KMS-11 (cell line): Measurements from ENCODE around the gene ENKD1.

Source experiments
- H2AFZ ChIP-seq: fragments of 200-600 bp; sonication (generic); 2 replicates; pipeline ENCODE4 v1.6.1; 2016; ENCODE audit warnings: antibody characterized with exemption, mixed run types, low read depth
- H3K27ac ChIP-seq: fragments of 200-600 bp; sonication (generic); 2 replicates; pipeline ENCODE4 v1.6.1; 2016; ENCODE audit warnings: mild to moderate bottlenecking, mixed run types
- H3K27me3 ChIP-seq: fragments of 200-600 bp; sonication (generic); 2 replicates; pipeline ENCODE4 v1.6.1; 2017; ENCODE audit warnings: mild to moderate bottlenecking, low read depth, mixed run types, moderate library complexity; ENCODE audit not compliant: insufficient read depth
- H3K36me3 ChIP-seq: fragments of 200-600 bp; sonication (generic); 2 replicates; pipeline ENCODE4 v1.6.1; 2017; ENCODE audit warnings: mild to moderate bottlenecking, mixed run types; ENCODE audit not compliant: insufficient read depth
- H3K4me1 ChIP-seq: fragments of 200-600 bp; sonication (generic); 2 replicates; pipeline ENCODE4 v1.6.1; 2016; ENCODE audit warnings: mild to moderate bottlenecking, low read depth, mixed run types; ENCODE audit not compliant: poor library complexity, severe bottlenecking
- H3K4me2 ChIP-seq: fragments of 200-600 bp; sonication (generic); 2 replicates; pipeline ENCODE4 v1.7.0; 2016; ENCODE audit warnings: mild to moderate bottlenecking, mixed run types
- H3K4me3 ChIP-seq: fragments of 200-600 bp; sonication (generic); IDR thresholded peaks from 2 replicates; pipeline ENCODE4 v1.6.1; 2017; ENCODE audit warnings: low read depth, low read length, mixed read lengths; ENCODE audit not compliant: insufficient read depth
- H3K79me2 ChIP-seq: fragments of 200-600 bp; sonication (generic); 2 replicates; pipeline ENCODE4 v1.6.1; 2016; ENCODE audit warnings: low read depth, mixed run types; ENCODE audit not compliant: insufficient read depth
- H3K9ac ChIP-seq: fragments of 200-600 bp; sonication (generic); 2 replicates; pipeline ENCODE4 v1.6.1; 2016; ENCODE audit warnings: mild to moderate bottlenecking, mixed run types
- H4K20me1 ChIP-seq: fragments of 200-600 bp; sonication (generic); 2 replicates; pipeline ENCODE4 v1.6.1; 2016; ENCODE audit warnings: mild to moderate bottlenecking, mixed run types; ENCODE audit not compliant: insufficient read depth
- CTCF ChIP-seq: fragments of 200-600 bp; sonication (generic); conservative IDR thresholded peaks from 2 replicates; pipeline ENCODE4 v1.6.1; 2017; ENCODE audit warnings: low read depth, mild to moderate bottlenecking, antibody characterized with exemption, low read length, moderate library complexity, mixed read lengths

Gene ENKD1

DNA sequence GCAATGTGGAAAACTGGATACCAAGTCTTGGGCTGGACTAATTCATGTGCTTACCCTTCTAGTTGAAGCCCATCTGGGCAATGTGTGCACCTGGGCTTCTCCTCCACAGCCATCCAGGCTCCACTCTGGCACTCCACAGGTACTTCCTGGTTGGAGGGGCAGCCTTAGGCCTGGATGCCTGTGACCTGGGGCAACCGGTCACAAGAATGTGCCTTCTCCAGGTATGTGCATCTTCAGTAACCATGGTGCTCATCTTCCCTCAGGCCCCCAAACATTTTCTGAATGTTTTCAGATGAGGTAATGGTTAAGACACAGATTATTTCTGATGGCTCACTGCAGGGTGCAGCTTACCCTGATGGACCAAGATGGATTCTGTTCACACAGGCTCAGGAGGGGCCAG lies 11.2 kb upstream of the ENKD1 start:
- Histone ChIP-seq H3K79me2 (no peaks in the 10 kb centered on the region), H3K27me3 (no peaks in the 10 kb centered on the region), H4K20me1 (no peaks in the 10 kb centered on the region), H3K4me3 (no peak overlapping the region), H3K36me3 (no peaks in the 10 kb centered on the region), H3K27ac (no peak overlapping the region), H3K9ac (no peak overlapping the region), H3K4me2 (no peak overlapping the region), H3K4me1 (peaks cover 5% of the 10 kb centered on the region), H2AFZ (no peak overlapping the region)
- TF ChIP-seq CTCF: no peak

DNA sequence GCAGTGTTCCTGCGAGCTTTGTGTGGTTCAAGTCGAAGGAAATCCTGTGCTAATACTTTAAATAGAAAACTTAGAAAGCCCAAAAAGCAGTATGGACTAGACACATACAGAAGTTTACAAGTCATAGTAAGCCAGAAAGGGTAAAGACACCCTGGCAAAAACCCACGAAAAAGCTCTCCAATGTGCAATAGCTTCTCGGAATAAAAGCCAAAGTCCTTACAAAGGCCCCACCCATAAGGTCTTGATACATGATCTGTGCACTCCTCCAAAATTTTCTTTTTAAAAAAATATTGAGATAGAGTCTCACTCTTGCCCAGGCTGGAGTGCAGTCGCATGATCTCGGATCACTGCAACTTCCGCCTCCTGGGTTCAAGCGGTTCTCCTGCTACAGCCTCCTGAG lies 10.4 kb upstream of the ENKD1 start:
- H3K36me3 ChIP-seq: no peaks in the 10 kb centered on the region
- no peaks in the 10 kb centered on the region for H3K27me3 ChIP-seq
- no peak for TF ChIP-seq CTCF
- peaks cover 5% of the 10 kb centered on the region for H3K4me1 ChIP-seq
- no peaks in the 10 kb centered on the region for H4K20me1 ChIP-seq
- H2AFZ ChIP-seq: no peak overlapping the region
- no peak overlapping the region for H3K9ac ChIP-seq
- no peak overlapping the region for H3K4me2 ChIP-seq
- H3K27ac ChIP-seq: no peak overlapping the region
- H3K4me3 ChIP-seq: no peak overlapping the region
- no peaks in the 10 kb centered on the region for H3K79me2 ChIP-seq

DNA sequence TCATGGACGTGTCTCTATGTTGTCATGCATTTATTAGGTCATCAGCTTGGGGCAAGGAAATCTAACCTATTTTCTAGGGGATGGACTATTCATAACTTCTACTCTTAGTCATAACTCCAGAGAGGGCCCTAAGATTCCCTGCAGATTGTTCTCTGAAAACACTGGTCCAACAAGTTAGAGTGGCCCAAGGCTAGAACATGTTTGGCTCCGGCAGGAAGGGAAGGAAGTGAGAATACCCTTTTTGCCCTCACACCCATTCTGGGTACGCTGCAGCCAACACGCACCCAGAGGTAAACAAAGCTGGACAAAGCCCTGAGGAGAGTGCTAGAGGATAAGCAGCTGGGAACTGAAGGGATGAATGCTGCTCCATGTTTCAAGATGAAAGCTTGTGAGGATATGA lies 10.0 kb upstream of the ENKD1 start:
- Histone ChIP-seq H3K36me3 (no peaks in the 10 kb centered on the region), H3K27ac (no peak overlapping the region), H3K4me3 (no peak overlapping the region), H3K4me1 (peaks cover 5% of the 10 kb centered on the region), H3K27me3 (no peaks in the 10 kb centered on the region), H3K79me2 (no peaks in the 10 kb centered on the region), H4K20me1 (no peaks in the 10 kb centered on the region), H2AFZ (no peak overlapping the region), H3K9ac (no peak overlapping the region), H3K4me2 (no peak overlapping the region)
- TF ChIP-seq CTCF: no peak

GRCh38 chr16:67675999-67676398 lies 9.4 kb upstream of the ENKD1 start:
- Histone ChIP-seq H3K27ac (no peak overlapping the region), H3K9ac (no peak overlapping the region), H3K4me3 (no peak overlapping the region), H3K27me3 (no peaks in the 10 kb centered on the region), H3K4me1 (peaks cover 5% of the 10 kb centered on the region), H3K36me3 (no peaks in the 10 kb centered on the region), H3K79me2 (no peaks in the 10 kb centered on the region), H2AFZ (no peak overlapping the region), H4K20me1 (no peaks in the 10 kb centered on the region), H3K4me2 (no peak overlapping the region)
- no peak for TF ChIP-seq CTCF

- TF ChIP-seq CTCF: no peak
- no peak overlapping the region for H3K27ac ChIP-seq
- no peaks in the 10 kb centered on the region for H3K79me2 ChIP-seq
- H3K4me3 ChIP-seq: no peak overlapping the region
- peaks cover 5% of the 10 kb centered on the region for H3K4me1 ChIP-seq
- no peaks in the 10 kb centered on the region for H3K36me3 ChIP-seq
- no peak overlapping the region for H2AFZ ChIP-seq
- H3K9ac ChIP-seq: no peak overlapping the region
- H3K27me3 ChIP-seq: no peaks in the 10 kb centered on the region
- H3K4me2 ChIP-seq: no peak overlapping the region
- no peaks in the 10 kb centered on the region for H4K20me1 ChIP-seq
Observed at GRCh38 chr16:67675579-67675935, 9.0 kb upstream of the ENKD1 start.
